ENCODE results near the gene USP43.
"Not testable (repeated sequence)": the region's sequence is repeated elsewhere in the genome, so short reads cannot be mapped to it uniquely, and the experiment has no call there.

Gene USP43

DNA sequence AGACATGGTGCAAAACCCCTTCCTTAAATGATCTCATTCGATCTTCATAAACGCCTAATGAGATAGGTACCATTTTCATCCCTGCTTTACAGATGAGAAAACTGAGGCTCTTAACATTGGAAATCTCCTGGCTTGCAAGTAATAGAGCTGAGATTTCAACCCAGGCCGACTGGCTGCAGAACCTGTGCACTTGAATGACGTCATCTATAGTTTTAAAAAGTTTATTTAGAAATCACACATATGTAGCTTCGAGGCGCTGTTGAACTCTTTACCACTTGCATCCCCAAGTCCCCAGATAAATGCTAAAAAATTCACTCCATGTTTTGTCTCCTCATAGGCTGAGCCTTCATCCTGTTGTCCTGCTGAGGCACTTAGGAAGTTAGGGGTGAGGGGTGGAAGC is 38.9 kb upstream of the USP43 start:
- H3K4me3 ChIP-seq (ENCODE audit: low read length): no peak overlapping the region
- no peaks in the 10 kb centered on the region for H3K9me3 ChIP-seq (ENCODE audit: control insufficient read depth, insufficient read depth, low read length)
- H3K9me2 ChIP-seq (replicated peaks; ENCODE audit: control insufficient read depth, low read length): no peaks in the 10 kb centered on the region
- H3K4me2 ChIP-seq (ENCODE audit: low read length): no peak overlapping the region
- no peaks in the 10 kb centered on the region for H3K79me2 ChIP-seq (ENCODE audit: control insufficient read depth, low read length)
- H3K4me1 ChIP-seq (ENCODE audit: control insufficient read depth, low read length): no peaks in the 10 kb centered on the region
- no peaks in the 10 kb centered on the region for H3K27me3 ChIP-seq (ENCODE audit: control insufficient read depth, low read length)
- H3F3A ChIP-seq (ENCODE audit: control insufficient read depth, insufficient read depth): no peaks in the 10 kb centered on the region
- no peak for TF ChIP-seq EZH2phosphoT487 (IDR thresholded peaks at IDR 0.05; ENCODE audit: borderline replicate concordance, low read length)
- TF ChIP-seq, protein P1, sequence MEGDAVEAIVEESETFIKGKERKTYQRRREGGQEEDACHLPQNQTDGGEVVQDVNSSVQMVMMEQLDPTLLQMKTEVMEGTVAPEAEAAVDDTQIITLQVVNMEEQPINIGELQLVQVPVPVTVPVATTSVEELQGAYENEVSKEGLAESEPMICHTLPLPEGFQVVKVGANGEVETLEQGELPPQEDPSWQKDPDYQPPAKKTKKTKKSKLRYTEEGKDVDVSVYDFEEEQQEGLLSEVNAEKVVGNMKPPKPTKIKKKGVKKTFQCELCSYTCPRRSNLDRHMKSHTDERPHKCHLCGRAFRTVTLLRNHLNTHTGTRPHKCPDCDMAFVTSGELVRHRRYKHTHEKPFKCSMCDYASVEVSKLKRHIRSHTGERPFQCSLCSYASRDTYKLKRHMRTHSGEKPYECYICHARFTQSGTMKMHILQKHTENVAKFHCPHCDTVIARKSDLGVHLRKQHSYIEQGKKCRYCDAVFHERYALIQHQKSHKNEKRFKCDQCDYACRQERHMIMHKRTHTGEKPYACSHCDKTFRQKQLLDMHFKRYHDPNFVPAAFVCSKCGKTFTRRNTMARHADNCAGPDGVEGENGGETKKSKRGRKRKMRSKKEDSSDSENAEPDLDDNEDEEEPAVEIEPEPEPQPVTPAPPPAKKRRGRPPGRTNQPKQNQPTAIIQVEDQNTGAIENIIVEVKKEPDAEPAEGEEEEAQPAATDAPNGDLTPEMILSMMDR (IDR thresholded peaks at IDR 0.05; ENCODE audit: low read depth, low read length, poor library complexity, severe bottlenecking): no peak
- no peaks in the 10 kb centered on the region for H4K20me1 ChIP-seq (ENCODE audit: control insufficient read depth, insufficient read depth, low read depth, low read length)
- no peak overlapping the region for H3K27ac ChIP-seq (ENCODE audit: low read depth, low read length)
- no peaks in the 10 kb centered on the region for H3K36me3 ChIP-seq (ENCODE audit: control insufficient read depth, low read length)

DNA sequence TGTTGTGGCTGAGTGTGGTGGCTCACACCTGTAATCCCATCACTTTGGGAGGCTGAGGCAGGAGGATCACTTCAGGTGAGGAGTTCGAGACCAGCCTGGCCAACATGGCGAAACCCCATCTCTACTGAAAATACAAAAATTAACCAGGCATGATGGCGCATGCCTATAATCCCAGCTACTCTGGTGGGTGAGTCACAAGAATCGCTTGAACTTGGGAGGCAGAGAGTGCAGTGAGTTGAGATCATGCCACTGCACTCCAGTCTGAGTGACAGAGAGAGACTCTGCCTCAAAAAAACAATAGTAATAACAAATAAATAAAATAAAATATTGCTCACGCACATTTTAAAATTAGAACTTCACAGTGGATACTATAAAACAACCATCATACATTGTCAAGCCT is 38.3 kb upstream of the USP43 start:
- H3K27me3 ChIP-seq (ENCODE audit: control insufficient read depth, low read length); H3K9me3 ChIP-seq (ENCODE audit: control insufficient read depth, insufficient read depth, low read length); H3K27ac ChIP-seq (ENCODE audit: low read depth, low read length); H3K36me3 ChIP-seq (ENCODE audit: control insufficient read depth, low read length); H3F3A ChIP-seq (ENCODE audit: control insufficient read depth, insufficient read depth); H3K4me3 ChIP-seq (ENCODE audit: low read length); H3K79me2 ChIP-seq (ENCODE audit: control insufficient read depth, low read length); H4K20me1 ChIP-seq (ENCODE audit: control insufficient read depth, insufficient read depth, low read depth, low read length); H3K4me2 ChIP-seq (ENCODE audit: low read length); H3K4me1 ChIP-seq (ENCODE audit: control insufficient read depth, low read length); H3K9me2 ChIP-seq (replicated peaks; ENCODE audit: control insufficient read depth, low read length): not testable (repeated sequence)

DNA sequence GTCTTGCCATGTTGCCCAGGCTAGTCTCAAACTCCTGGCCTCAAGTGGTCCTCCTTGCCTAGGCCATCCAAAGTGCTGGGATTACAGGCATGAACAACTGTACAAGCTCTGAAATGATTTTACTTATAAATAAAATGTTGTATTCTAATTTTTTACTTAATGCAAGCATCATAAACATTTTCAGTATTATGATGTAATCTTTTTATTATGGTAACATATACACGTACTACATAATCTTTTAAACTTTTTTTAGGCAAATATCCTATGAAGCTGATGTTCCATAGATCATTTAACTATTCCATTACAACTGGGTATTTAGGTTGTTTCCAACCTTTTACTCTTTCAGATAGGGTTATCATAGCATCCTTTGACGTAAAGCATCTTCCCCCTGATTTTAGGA is 33.8 kb upstream of the USP43 start:
- Histone ChIP-seq H3F3A (ENCODE audit: control insufficient read depth, insufficient read depth) (no peaks in the 10 kb centered on the region), H3K9me2 (replicated peaks; ENCODE audit: control insufficient read depth, low read length) (no peaks in the 10 kb centered on the region), H4K20me1 (ENCODE audit: control insufficient read depth, insufficient read depth, low read depth, low read length) (no peaks in the 10 kb centered on the region), H3K9me3 (ENCODE audit: control insufficient read depth, insufficient read depth, low read length) (no peaks in the 10 kb centered on the region), H3K4me2 (ENCODE audit: low read length) (no peak overlapping the region), H3K27me3 (ENCODE audit: control insufficient read depth, low read length) (no peaks in the 10 kb centered on the region), H3K79me2 (ENCODE audit: control insufficient read depth, low read length) (no peaks in the 10 kb centered on the region), H3K4me3 (ENCODE audit: low read length) (no peak overlapping the region), H3K4me1 (ENCODE audit: control insufficient read depth, low read length) (no peaks in the 10 kb centered on the region), H3K36me3 (ENCODE audit: control insufficient read depth, low read length) (no peaks in the 10 kb centered on the region), H3K27ac (ENCODE audit: low read depth, low read length) (no peak overlapping the region)
- TF ChIP-seq, protein P1 (IDR thresholded peaks at IDR 0.05; ENCODE audit: low read depth, low read length, poor library complexity, severe bottlenecking): no peak
- no peak for TF ChIP-seq EZH2phosphoT487 (IDR thresholded peaks at IDR 0.05; ENCODE audit: borderline replicate concordance, low read length)

DNA sequence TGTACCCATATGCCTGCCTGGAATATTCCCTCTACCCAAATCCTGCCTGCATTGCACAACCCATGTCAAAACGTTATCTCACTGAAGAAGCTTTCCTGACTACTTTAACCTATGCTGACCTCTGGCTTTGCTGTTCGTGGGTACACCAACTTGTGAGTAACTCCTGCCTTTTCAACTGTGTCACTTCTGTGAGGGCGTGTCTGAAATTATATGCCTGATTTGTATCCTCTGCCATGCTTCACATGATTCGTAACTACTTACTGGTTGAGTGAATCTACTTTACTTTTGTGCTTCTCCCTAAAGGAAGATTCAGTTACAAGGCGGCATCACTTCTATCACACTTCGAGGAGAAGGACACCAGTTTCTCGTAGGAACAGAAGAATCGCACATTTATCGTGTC is 33.3 kb upstream of the USP43 start:
- H3F3A ChIP-seq (ENCODE audit: control insufficient read depth, insufficient read depth): no peaks in the 10 kb centered on the region
- no peaks in the 10 kb centered on the region for H3K27me3 ChIP-seq (ENCODE audit: control insufficient read depth, low read length)
- H3K4me3 ChIP-seq (ENCODE audit: low read length): no peak overlapping the region
- no peaks in the 10 kb centered on the region for H3K9me3 ChIP-seq (ENCODE audit: control insufficient read depth, insufficient read depth, low read length)
- no peaks in the 10 kb centered on the region for H3K4me1 ChIP-seq (ENCODE audit: control insufficient read depth, low read length)
- no peaks in the 10 kb centered on the region for H3K79me2 ChIP-seq (ENCODE audit: control insufficient read depth, low read length)
- H3K36me3 ChIP-seq (ENCODE audit: control insufficient read depth, low read length): no peaks in the 10 kb centered on the region
- no peaks in the 10 kb centered on the region for H3K9me2 ChIP-seq (replicated peaks; ENCODE audit: control insufficient read depth, low read length)
- H3K27ac ChIP-seq (ENCODE audit: low read depth, low read length): no peak overlapping the region
- TF ChIP-seq, protein P1 (IDR thresholded peaks at IDR 0.05; ENCODE audit: low read depth, low read length, poor library complexity, severe bottlenecking): no peak
- no peak for TF ChIP-seq EZH2phosphoT487 (IDR thresholded peaks at IDR 0.05; ENCODE audit: borderline replicate concordance, low read length)
- H4K20me1 ChIP-seq (ENCODE audit: control insufficient read depth, insufficient read depth, low read depth, low read length): no peaks in the 10 kb centered on the region
- H3K4me2 ChIP-seq (ENCODE audit: low read length): no peak overlapping the region
